Subcutaneous adipose tissue (tissue), 4 donors: ENCODE results near the gene SLC25A21. TPM values are rescaled to one million over a fixed set of nuclear protein-coding genes. Genes with fewer than 3 reads are reported as not detected.

Experiments used
- CTCF ChIP-seq: fragments of 450-650 bp; IDR thresholded peaks from one replicate; pipeline ENCODE4 v1.5.1; 2016; ENCODE audit warnings: low read depth, mild to moderate bottlenecking, control low read depth, antibody characterized with exemption, moderate library complexity
- total RNA-seq, 4 donors: library from RNA; depleted of rRNA; stranded (reverse); fragments of >200 nt; gene quantifications; one replicate each; pipeline ENCODE4 v1.1.0, GENCODE V29; 2016

Gene SLC25A21
- total RNA-seq, 4 donors from 2014 or later, result 0.98 to 1.1 TPM; not detected in 2

GRCh38 chr14:36940476-36940875 is 231.9 kb downstream of the SLC25A21 start:
- no peak for TF ChIP-seq CTCF

DNA sequence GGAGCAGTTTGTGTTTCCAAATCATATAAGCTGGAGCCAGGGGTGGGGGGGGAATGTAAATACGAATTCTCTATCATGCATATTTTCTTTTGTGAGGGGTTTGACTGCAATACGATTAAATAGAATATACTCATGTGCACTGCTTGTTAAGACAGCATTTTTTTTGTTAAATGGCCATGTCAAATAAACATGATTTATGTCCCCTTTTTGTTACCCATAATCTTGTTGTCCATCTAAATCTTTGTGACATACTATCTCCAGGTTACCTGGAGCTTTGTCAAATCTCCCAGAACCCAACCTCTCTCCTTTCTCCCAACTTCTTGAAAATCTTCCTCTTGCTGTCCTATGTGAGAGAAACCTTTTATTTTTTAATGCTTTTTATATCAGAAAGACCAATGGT is 233.1 kb downstream of the SLC25A21 start:
- no peak for TF ChIP-seq CTCF

DNA sequence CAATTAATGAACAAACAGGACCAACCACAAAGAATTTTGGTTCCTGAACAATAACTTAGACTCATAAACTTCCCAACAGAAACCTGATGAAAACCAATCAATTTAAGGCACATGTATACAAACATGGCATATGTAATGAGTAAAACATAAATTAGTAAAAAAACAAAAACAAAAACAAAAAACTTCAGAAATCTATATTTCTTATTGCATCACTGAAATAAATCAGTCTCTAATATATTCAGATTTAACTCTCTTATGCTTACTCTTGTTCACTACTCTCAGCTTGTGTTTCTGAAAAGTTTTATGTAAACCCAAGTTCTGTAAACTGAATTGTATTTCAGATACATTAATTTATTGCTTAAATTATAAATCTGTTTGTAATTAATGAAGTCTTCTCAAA is 233.7 kb downstream of the SLC25A21 start:
- TF ChIP-seq CTCF, result no peak

GRCh38 chr14:36935976-36936678 is 236.3 kb downstream of the SLC25A21 start:
- no peak for TF ChIP-seq CTCF

DNA sequence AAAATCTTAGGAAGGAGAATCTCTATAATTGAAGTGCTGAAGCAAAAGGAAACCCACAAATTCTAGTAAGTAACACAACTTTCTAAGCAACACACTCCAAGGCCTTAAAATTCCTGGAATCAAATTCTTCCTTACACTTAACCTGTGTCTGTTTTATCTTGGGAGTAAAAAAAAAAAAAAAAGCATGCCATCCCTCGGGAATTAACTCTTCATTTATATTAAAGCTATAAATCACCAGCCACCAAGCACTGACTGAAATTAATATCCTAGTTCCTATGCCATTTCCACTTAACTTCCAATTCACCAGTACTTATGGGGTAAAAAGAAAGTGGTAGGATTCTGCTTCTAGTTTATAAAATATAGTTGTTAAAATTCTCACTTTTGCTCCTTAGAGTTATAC is 238.1 kb downstream of the SLC25A21 start:
- no peak for TF ChIP-seq CTCF

- no peak for TF ChIP-seq CTCF
These were observed 240.6 kb downstream of the SLC25A21 start for GRCh38 chr14:36931791-36932190.

DNA sequence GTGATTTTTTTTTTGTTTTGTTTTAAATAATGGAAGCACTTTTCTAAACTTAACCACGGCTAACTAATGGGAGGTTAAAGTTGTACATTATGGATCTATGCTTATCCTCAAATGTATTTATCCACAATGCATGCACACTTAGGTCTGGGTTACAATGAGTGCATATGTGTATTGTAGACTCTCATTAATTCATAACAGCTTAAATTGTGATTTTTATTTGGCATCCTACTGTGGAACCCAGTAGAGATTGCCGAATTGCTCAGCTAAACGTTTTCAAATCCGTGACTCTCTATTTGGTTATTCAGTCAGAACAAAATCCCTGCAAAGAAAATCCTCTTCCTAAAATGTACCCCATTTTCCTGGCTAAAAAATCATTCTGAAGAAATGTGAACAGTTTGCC is 244.0 kb downstream of the SLC25A21 start:
- TF ChIP-seq CTCF, result no peak
